ENCODE measurements around the gene SIK3. TPM values are rescaled to one million over a fixed set of nuclear protein-coding genes. Genes with fewer than 3 reads are reported as not detected.

Gene SIK3
- total RNA-seq, 2 donors from 2014 or later: 37.2 to 43.5 TPM

DNA sequence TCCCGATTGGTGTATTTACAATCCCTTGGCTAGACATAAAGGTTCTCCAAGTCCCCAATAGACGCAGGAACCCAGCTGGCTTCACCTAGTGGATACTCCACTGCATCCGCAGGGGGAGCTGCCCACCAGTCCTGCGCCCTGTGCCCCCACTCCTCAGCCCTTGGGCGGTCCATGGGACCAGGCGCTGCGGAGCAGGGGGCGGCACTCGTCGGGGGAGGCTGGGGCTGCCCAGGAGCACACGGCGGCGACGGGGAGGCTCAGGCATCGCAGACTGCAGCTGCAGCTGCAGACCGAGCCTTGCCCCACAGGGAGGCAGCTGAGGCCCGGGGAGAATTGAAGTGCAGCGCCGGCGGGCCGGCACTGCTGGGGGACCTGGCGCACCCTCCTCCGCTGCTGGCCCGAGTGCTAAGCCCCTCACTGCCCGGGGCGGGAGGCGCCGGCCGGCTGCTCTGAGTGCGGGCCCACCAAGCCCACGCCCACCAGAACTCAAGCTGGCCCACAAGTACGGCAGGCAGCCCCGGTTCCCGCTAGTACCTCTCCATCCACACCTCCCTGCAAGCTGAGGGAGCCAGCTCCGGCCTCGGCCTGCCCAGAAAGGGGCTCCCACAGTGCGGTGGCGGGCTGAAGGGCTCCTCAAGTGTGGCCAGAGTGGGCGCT, 12.2 kb upstream of the SIK3 start:
- no peaks in the 10 kb centered on the region for H3K27me3 ChIP-seq (ENCODE audit: control insufficient read depth, insufficient read depth, low read length, poor library complexity, severe bottlenecking)
- Mint-ChIP-seq H3K27me3 (ENCODE audit: insufficient read depth) (peaks cover 14% of the 10 kb centered on the region), H3K4me1 (no peaks in the 10 kb centered on the region), H3K4me3 (no peak overlapping the region), H3K36me3 (ENCODE audit: low read depth) (no peaks in the 10 kb centered on the region), H3K27ac (no peak overlapping the region), H3K9me3 (peaks cover 14% of the 10 kb centered on the region)
- H3K4me1 ChIP-seq (ENCODE audit: control insufficient read depth, insufficient read depth, low read length): no peaks in the 10 kb centered on the region
- no peaks in the 10 kb centered on the region for H3K9me3 ChIP-seq (ENCODE audit: control insufficient read depth, low read length)
- TF ChIP-seq, protein P1, sequence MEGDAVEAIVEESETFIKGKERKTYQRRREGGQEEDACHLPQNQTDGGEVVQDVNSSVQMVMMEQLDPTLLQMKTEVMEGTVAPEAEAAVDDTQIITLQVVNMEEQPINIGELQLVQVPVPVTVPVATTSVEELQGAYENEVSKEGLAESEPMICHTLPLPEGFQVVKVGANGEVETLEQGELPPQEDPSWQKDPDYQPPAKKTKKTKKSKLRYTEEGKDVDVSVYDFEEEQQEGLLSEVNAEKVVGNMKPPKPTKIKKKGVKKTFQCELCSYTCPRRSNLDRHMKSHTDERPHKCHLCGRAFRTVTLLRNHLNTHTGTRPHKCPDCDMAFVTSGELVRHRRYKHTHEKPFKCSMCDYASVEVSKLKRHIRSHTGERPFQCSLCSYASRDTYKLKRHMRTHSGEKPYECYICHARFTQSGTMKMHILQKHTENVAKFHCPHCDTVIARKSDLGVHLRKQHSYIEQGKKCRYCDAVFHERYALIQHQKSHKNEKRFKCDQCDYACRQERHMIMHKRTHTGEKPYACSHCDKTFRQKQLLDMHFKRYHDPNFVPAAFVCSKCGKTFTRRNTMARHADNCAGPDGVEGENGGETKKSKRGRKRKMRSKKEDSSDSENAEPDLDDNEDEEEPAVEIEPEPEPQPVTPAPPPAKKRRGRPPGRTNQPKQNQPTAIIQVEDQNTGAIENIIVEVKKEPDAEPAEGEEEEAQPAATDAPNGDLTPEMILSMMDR (conservative IDR thresholded peaks at IDR 0.05): no peak
- H3K36me3 ChIP-seq (ENCODE audit: control insufficient read depth, insufficient read depth, low read length): no peaks in the 10 kb centered on the region
- H3K9ac ChIP-seq (ENCODE audit: extremely low read depth, low read length, poor library complexity, severe bottlenecking): no peak overlapping the region
- no peak overlapping the region for H3K4me3 ChIP-seq (ENCODE audit: low read length)
- H3K27ac ChIP-seq (ENCODE audit: low read depth, low read length): no peak overlapping the region
- DNase-seq: no peak
- WGBS, 2 experiments (ENCODE audit: insufficient coverage in 1 of 2, insufficient read length in 1 of 2): 94 to 97% methylated on average over 27 to 39 of the region's 39 CpGs

DNA sequence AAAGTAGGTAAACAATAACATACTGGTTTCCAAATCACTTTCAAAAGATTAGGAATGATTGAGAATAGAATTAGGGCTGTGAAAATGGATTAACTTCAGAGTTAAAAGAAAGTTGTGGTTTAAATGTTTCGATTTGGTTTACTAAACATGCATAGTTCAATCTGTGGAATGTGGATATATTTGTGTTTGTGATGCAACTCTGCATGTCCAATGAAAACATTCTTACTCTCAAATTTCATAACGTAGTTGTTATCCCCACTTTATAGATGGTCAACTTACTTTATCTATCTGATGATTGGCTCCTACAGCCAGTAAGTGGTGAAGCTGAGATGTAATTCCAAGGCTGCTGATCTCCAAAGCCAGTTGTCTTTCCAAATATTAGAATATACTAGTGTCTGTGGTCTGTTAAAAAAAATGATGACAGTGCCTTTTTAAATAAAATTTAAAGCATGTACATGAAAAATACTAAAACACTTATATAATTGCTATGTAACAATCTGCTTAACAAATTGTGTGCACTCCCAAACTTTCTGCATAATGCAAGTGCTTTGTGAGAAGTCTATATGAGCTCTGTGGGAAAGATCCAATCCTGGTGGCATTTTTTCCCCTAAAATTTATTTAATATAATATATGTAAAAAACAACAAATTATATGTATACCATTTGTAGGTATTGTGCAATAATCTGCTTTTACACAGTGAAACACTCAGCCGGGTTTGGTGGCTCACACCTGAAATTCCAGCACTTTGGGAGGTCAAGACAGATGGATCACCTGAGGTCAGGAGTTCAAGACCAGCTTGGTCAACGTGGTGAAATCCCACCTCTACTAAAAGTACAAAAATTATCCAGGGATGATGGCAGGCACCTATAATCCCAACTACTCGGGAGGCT, 9.7 kb upstream of the SIK3 start:
- H3K36me3 ChIP-seq (ENCODE audit: control insufficient read depth, insufficient read depth, low read length): no peaks in the 10 kb centered on the region
- WGBS, 2 experiments (ENCODE audit: insufficient coverage in 1 of 2, insufficient read length in 1 of 2): 87 to 94% methylated on average over 4 to 5 of the region's 5 CpGs
- TF ChIP-seq, protein P1 (conservative IDR thresholded peaks at IDR 0.05): no peak
- no peaks in the 10 kb centered on the region for H3K9me3 ChIP-seq (ENCODE audit: control insufficient read depth, low read length)
- no peak overlapping the region for H3K27ac ChIP-seq (ENCODE audit: low read depth, low read length)
- no peaks in the 10 kb centered on the region for H3K4me1 ChIP-seq (ENCODE audit: control insufficient read depth, insufficient read depth, low read length)
- H3K4me3 ChIP-seq (ENCODE audit: low read length): no peak overlapping the region
- no peak overlapping the region for H3K9ac ChIP-seq (ENCODE audit: extremely low read depth, low read length, poor library complexity, severe bottlenecking)
- no peaks in the 10 kb centered on the region for H3K27me3 ChIP-seq (ENCODE audit: control insufficient read depth, insufficient read depth, low read length, poor library complexity, severe bottlenecking)
- no peak overlapping the region for H3K27ac Mint-ChIP-seq
- H3K4me1 Mint-ChIP-seq: no peaks in the 10 kb centered on the region
- no peak for DNase-seq
- H3K36me3 Mint-ChIP-seq (ENCODE audit: low read depth): no peaks in the 10 kb centered on the region
- peaks cover 14% of the 10 kb centered on the region for H3K9me3 Mint-ChIP-seq
- no peak overlapping the region for H3K4me3 Mint-ChIP-seq
- H3K27me3 Mint-ChIP-seq (ENCODE audit: insufficient read depth): peaks cover 14% of the 10 kb centered on the region

- Mint-ChIP-seq H3K4me3 (no peak overlapping the region), H3K27ac (peak overlapping the region; percentile 56), H3K4me1 (peaks cover 44% of the 10 kb centered on the region)
Measured at GRCh38 chr11:117100556-117100955, 2.3 kb upstream of the SIK3 start.

More at GRCh38 chr11:117100556-117100955, 2.3 kb upstream of the SIK3 start:
- WGBS, 2 experiments (ENCODE audit: insufficient coverage in 1 of 2, insufficient read length in 1 of 2): 85 to 100% methylated on average over 3 of the region's 3 CpGs
- Histone ChIP-seq H3K4me3 (ENCODE audit: low read length) (no peak overlapping the region), H3K9me3 (ENCODE audit: control insufficient read depth, low read length) (no peaks in the 10 kb centered on the region), H3K27me3 (ENCODE audit: control insufficient read depth, insufficient read depth, low read length, poor library complexity, severe bottlenecking) (no peaks in the 10 kb centered on the region), H3K4me1 (ENCODE audit: control insufficient read depth, insufficient read depth, low read length) (peaks cover 6% of the 10 kb centered on the region), H3K9ac (ENCODE audit: extremely low read depth, low read length, poor library complexity, severe bottlenecking) (no peak overlapping the region), H3K36me3 (ENCODE audit: control insufficient read depth, insufficient read depth, low read length) (no peaks in the 10 kb centered on the region), H3K27ac (ENCODE audit: low read depth, low read length) (no peak overlapping the region)
- Mint-ChIP-seq H3K36me3 (ENCODE audit: low read depth) (no peaks in the 10 kb centered on the region), H3K9me3 (no peaks in the 10 kb centered on the region), H3K27me3 (ENCODE audit: insufficient read depth) (no peaks in the 10 kb centered on the region)
- TF ChIP-seq, protein P1 (conservative IDR thresholded peaks at IDR 0.05): no peak
- no peak for DNase-seq
